ENCODE results near the gene CEP162. TPM values are rescaled to one million over a fixed set of nuclear protein-coding genes. Genes with fewer than 3 reads are reported as not detected.
"Not testable (repeated sequence)": the region's sequence is repeated elsewhere in the genome, so short reads cannot be mapped to it uniquely, and the experiment has no call there.

CEP162 gene
- total RNA-seq, 1 donor from 2014 or later, result 3.3 TPM

DNA sequence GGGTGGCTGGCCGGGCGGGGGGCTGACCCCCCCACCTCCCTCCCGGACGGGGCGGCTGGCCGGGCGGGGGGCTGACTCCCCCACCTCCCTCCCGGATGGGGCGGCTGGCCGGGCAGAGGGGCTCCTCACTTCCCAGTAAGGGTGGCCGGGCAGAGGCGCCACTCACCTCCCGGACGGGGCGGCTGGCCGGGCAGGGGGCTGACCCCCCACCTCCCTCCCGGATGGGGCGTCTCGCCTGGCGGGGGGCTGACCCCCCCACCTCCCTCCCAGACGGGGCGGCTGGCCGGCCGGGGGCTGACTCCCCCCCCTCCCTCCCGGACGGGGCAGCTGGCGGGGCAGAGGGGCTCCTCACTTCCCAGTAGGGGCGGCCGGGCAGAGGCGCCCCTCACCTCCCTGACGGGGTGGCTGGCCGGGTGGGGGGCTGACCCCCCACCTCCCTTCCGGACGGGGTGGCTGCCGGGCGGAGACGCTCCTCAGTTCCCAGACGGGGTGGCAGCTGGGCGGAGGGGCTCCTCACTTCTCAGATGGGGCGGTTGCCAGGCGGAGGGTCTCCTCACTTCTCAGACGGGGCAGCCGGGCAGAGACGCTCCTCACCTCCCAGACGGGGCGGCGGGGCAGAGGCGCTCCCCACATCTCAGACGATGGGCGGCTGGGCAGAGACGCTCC, 17.1 kb upstream of the CEP162 start:
- intact Hi-C loops (cut with micrococcal nuclease); ATAC-seq; DNase-seq: not testable (repeated sequence)

DNA sequence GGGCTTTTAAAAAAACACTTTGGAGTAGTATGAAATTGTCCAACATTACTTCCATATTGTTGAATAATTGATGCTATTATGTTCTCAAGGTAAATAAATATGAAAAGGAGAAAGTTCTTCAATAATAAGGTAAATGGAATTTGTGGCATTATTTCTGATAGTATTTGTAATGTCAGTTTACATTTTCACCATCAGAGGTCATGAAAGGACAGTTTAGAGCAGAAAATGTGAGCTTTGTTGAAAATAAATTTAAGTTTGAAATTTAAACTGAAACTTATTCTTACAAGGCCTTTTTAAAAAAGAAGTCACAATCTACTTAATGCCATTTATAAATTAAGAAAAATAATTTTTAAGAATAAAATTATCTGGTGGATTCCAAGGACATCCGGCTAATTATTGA, 15.8 kb upstream of the CEP162 start:
- no peak for ATAC-seq
- intact Hi-C loops (cut with micrococcal nuclease), result no loop called here
- DNase-seq, result no peak

DNA sequence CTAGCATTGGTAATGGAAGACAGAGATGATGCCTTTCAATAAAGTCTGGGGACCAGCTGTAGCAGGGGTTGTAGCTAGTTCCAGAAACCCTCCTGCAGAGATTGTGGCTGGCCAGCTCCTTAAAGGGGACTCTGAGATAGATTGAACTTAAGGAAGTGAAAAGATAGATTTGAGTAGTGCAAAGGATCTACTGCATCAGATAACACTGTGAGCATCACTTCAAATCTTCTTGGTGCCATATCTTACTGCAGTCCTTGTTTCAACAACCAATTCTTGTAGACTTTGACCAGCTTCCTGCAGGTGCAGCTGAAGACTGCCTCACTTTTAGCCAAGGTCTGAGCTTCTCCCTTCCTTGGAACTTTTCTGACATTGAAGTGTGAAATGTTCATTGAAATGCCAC, 14.8 kb upstream of the CEP162 start:
- DNase-seq (no peak), ATAC-seq (no peak)
- intact Hi-C loops (cut with micrococcal nuclease), result no loop called here

DNA sequence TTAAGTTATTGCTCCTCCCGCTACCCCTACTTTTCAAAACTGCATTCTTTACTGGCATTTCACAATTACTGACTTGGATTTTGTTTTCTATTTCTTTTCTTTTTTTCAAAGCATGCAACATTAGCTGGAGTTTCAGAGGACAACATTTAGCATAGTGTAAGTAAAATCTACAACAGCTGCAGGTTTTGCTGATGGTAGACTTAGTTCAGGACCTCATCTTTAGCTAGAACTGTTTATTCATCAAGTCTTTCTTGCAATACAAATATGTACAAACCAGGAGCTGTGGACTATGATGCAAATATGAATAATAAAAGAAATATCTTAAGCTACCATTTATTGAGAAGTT, 728 bp upstream of the CEP162 start:
- ATAC-seq, result no peak
- intact Hi-C loops (cut with micrococcal nuclease), result no loop called here

DNA sequence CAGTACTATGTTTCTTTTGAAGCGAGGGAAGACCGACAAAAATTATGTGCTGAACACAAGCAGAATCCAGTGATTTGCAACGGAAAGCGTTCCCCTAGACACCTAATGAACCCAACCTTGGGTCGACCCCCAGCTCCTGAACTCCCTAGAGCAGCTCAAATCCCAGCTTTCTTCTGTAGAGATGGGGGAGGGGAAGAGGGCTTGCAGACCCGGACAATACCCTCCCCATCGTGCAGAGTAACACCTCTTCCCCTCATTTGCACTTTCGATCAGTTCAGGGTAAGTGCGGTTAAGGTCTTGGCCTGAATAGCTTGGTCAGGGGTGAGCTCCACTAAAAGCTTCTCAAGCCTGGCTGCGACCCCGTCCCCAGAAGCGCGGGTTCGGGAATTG, 404 bp downstream of the CEP162 start:
- ATAC-seq, result peak; percentile 34

More for the DNA sequence above, 728 bp upstream of the CEP162 start:
- no peak for DNase-seq

DNA sequence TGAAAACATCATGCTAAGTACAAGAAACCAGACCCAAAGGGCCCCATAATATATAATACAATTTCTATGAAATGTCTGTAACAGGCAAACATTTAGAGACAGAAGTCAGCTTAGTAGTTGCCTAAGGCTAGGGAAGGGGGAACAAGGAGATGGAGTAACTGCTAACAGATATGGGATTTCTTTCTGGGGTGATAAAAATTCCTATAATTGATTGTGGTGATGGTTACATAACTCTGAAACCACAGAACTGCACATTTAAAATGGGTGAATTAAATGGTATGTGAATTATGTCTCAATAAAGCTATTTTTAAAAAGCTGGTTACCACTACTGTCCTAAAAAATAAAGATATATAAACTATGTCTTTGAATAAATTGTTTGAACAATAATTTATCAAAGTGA, 3.2 kb downstream of the CEP162 start:
- DNase-seq (no peak), ATAC-seq (no peak)
- intact Hi-C loops (cut with micrococcal nuclease), result no loop called here

More for the DNA sequence above, 404 bp downstream of the CEP162 start:
- no peak for DNase-seq
- intact Hi-C loops (cut with micrococcal nuclease), result no loop called here

DNA sequence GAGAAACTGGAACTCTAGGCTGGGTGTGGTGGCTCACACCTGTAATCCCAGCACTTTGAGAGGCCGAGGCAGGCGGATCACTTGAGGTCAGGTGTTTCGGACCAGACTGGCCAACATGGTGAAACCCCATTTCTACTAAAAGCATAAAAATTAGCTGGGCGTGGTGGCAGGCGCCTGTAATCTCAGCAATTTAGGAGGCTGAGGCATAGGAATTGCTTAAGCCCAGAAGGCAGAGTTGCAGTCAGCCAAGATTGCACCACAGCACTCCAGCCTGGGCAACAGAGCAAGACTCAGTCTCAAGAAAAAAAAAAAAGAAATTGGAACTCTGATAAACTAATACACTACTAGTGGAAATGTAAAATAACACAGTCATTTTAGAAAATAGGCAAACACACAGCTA, 3.8 kb downstream of the CEP162 start:
- intact Hi-C loops (cut with micrococcal nuclease); ATAC-seq; DNase-seq: not testable (repeated sequence)

DNA sequence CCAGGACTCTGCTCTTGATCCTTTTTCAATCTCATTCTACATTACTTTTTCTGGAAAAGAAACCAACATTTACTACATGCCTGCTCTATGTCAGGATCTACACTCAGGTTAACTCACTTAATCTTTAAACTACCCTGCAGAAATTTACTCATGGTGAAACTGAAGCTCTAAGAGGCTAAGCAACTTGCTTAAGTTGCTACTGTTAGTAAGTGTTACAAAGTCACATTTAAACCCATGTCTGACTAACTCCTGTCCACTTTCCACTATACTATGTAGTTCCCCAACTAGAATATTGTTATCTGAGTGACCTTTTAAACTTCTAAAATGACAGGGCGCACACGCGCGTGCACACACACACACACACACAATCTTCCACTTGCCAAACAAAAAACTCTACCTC, 5.0 kb downstream of the CEP162 start:
- DNase-seq (no peak), ATAC-seq (no peak)
- intact Hi-C loops (cut with micrococcal nuclease), result no loop called here

DNA sequence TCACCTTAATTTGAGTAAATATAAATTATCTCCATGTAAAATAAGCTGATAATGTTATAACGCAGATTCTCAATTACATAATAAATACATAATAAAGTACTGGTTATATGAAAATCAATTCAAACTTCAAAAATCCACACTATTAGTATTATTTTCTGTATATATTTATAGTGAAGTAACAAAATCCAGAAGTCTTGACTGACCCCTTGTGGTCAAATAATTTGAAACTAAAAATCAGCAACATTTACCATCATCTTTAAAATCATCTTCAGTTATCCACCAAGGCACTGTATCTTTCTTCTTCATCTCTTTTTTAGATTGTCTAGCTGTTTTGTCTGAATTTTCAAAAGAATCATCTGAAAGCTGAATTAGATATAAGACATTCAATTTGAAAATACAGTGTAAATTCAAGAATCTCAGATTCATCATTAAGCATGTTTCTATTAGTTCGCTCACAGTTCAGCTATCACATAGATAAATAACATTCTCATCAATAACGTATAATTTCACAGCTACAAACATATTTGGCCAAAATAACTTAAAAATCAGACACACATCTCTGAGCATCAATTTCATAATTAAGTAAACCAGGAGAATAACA, 6.5 kb downstream of the CEP162 start:
- ATAC-seq, result no peak
- no peak for DNase-seq
- intact Hi-C loops (cut with micrococcal nuclease), result loop anchor here (2.0 kb wide), 1 partner anchor 336 kb away; no protein-coding TSS in a partner anchor

DNA sequence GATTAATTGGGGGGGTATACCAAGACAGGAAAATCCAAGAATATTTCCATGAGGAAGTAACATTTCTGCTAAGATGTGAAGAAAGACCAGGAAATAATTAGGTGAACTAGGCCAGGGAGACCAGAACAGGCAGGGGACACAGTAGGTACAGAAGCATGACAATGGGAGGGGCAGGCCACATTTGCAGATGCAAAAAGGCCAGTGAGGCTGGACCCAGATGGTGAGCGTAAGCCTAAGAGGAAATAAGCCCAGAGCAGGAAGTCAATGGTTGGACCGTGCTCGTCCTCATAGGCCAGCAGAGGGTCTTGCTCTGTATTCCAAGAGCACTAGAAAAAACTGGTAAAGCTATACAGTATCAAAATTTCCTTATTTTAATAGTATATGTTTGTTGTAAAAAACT, 9.4 kb downstream of the CEP162 start:
- intact Hi-C loops (cut with micrococcal nuclease), result no loop called here
- no peak for ATAC-seq

DNA sequence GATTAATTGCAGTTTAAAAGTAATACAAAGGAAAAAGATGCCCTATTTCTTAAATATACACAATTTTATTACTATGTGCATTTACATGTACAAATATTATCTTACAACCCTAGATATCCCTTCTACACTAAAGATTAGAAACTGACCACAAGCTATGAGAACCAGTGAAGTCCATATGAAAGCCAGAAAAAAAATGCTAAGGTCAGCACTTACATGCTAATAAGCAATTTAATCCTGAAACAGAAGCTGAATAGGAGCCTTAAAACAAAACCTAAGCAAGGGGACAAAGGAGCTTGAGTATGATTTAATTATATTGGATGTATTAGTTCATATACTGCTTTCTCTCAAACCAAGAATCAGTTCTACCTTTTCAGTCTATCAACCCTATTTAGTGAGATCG, 14.2 kb downstream of the CEP162 start:
- intact Hi-C loops (cut with micrococcal nuclease), result no loop called here
- no peak for ATAC-seq
- no peak for DNase-seq

More for the DNA sequence above, 9.4 kb downstream of the CEP162 start:
- DNase-seq, result no peak

DNA sequence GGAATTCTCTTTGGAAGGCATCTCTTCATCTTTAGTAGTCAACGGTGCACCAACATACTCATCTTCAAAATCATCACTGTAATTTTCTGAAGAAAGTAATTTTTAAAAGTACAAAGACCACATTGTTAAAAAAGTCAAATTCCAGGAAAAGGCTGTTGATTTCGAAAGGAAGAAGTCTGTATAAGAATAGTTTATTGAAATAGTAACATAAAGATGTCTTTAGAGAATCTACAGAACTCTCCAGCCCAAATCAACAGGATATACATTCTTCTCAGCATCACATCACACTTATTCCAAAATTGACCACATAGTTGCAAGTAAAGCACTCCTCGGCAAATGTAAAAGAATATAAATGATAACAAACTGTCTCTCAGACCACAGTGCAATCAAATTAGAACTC, 23.4 kb downstream of the CEP162 start:
- ATAC-seq, result no peak
- intact Hi-C loops (cut with micrococcal nuclease), result no loop called here
- DNase-seq, result no peak

DNA sequence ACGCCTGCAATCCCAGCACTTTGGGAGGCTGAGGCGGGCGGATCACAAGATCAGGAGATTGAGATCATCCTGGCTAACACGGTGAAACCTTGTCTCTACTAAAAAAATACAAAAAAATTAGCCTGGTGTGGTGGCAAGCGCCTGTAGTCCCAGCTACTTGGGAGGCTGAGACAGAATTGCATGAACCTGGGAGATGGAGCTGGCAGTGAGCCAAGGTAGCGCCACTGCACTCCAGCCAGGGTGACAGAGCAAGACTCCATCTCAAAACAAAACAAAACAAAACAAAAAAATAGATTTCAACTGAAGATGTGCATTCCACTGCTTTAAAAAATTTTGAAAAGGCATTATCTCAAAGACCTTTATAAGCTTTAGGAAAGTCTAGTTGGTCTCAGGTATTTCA, 27.5 kb downstream of the CEP162 start:
- DNase-seq; intact Hi-C loops (cut with micrococcal nuclease); ATAC-seq: not testable (repeated sequence)

DNA sequence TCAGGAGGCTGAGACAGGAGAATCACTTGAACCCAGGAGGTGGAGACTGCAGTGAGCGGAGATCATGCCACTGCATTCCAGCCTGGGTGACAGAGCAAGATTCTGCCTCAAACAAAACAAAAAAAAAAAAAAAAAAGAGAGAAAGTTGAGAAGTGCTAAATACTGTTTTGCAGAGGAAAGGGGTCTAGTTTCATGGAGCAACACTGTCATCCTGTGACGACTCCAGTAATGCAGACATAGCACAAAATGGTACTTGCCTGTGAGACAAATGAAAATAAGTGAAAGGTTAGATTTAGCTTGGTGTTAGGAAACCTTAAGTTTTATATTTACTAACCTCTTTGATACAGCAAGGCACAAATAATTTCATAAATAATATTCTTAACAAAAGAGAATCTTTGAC, 29.7 kb downstream of the CEP162 start:
- DNase-seq, result no peak
- intact Hi-C loops (cut with micrococcal nuclease), result no loop called here
- no peak for ATAC-seq

DNA sequence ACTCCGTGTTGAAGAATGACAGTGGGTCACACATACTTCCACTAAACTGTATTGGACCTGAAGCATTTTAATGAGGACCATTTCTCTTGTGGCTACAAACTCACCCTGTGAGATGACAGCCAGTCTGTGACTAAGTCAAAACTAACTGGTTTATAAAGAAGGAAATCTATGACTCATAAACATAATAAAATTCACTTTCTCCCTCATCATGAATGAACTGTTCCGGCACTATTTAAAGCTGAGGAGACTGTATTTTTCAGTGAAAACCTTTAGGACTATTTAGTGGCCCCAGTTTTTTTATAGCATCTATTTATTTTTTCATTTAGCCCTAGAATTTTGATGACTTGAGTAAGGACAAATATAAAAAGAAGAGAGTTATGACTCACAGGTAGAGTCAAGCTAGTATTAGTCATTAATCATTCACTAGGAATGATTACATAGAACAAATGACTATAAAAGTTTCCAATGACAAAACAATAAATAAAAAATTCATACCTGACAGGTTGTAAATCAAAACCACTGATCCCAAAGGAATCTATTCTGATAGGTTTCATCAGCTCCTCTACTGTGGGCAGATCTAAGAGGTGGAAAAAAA, 34.2 kb downstream of the CEP162 start:
- DNase-seq (no peak), ATAC-seq (no peak)
- intact Hi-C loops (cut with micrococcal nuclease), result no loop called here

DNA sequence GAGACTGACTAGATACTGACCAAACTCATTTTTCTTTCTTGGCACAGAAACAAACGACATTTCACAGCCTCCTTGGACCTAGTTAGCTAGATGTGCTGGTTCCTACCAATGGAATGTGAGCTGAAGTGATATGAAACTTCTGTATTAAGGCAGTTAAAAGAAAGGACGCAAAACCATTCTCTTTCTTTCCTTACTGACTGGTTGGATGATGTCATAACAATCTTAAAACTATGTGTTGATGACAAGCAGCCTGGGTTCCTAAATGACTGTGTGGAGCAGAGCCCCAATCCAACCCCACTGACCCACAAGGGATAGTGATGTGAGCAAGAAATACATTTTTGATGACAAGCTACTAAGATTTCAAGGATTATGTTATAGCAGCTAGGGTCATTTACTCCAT, 35.6 kb downstream of the CEP162 start:
- intact Hi-C loops (cut with micrococcal nuclease), result no loop called here
- ATAC-seq (no peak), DNase-seq (no peak)

DNA sequence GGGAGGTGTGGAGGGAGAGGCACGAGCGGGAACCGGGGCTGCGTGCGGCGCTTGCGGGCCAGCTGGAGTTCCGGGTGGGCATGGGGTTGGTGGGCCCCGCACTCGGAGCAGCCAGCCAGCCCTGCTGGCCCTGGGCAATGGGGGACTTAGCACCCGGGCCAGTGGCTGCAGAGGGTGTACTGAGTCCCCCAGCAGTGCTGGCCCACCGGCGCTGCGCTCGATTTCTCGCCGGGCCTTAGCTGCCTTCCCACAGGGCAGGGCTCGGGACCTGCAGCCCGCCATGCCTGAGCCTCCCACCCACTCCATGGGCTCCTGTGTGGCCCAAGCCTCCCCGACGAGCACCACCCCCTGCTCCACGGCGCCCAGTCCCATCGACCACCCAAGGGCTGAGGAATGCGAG, 38.1 kb downstream of the CEP162 start:
- ATAC-seq; intact Hi-C loops (cut with micrococcal nuclease); DNase-seq: not testable (repeated sequence)

DNA sequence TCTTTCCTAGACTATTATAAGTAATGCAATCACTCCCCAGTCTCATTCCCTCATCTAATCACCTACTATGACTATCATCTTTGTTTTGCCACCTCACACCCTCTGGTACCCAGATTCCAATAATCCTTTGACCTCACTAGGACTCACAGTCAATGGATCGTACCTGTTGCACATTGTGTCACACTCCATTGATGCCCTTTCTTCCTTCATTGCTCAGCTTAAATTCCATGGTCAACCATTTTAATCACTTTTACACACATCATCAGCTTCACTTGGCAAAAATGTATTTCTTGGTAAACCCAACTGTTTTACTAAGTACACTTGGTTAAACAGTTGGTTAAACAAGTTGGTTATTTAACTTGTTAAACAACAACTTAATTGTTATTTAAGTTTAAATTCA, 44.0 kb downstream of the CEP162 start:
- ATAC-seq (no peak), DNase-seq (no peak)
- intact Hi-C loops (cut with micrococcal nuclease), result no loop called here

DNA sequence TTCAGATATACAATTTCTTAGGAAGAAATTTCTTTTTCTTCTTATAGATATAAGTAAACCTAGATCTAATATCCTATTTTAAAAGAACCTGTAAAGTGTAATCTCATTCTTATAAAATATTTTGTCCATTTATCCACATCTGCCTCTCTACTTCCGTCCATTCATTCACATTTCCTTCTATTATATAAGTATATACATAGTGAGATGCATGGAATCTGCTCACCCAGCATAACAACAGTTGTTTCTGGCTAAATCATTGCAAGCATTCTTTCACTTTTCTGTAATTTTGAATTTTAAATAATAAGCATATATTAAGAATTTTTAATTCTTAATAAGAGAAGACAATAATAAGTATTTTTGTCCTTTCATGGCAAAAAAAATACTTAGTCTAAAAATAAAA, 45.4 kb downstream of the CEP162 start:
- no peak for DNase-seq
- intact Hi-C loops (cut with micrococcal nuclease), result no loop called here
- ATAC-seq, result no peak

DNA sequence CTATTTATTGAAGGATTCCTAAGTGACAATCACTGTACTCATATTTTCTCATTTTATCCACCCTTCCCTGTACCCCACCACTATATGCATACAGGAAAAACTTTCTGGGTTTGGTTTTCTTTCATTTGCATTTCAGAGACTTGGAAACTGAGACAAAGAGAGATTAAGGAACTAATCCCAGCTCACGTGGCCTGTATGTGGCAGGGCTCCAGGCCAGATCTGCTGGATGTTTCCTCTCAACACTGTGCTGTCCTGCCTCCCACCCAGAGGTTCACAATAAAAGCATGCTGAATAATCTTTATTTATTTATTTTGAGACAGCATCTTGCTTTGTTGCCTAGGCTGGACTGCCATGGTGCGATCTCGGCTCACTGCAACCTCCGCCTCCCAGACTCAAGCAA, 50.2 kb downstream of the CEP162 start:
- intact Hi-C loops (cut with micrococcal nuclease), result no loop called here
- no peak for ATAC-seq
- DNase-seq, result peak; percentile 38

DNA sequence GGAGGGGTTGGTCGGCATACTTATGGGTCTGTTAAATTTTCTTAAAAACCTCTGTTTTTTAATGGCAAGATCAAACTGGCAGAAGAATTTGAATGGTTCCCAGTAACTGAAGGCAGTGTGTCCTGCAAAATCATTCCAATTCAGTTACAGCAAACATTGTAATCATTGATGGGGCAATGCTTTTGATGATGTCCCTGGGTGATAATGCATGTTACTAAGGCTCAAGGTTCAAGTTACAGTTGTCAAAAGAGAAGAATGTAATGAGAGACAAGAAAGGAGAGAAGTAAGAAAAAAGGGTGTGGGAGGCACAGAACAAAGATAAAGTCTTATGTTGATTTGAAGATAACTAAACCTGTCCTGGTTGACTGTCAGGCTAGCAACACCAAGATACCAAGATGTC, 54.9 kb downstream of the CEP162 start:
- no peak for DNase-seq
- intact Hi-C loops (cut with micrococcal nuclease), result no loop called here
- no peak for ATAC-seq
